ENCODE data around the gene ZER1.
"Not testable (repeated sequence)": the region's sequence is repeated elsewhere in the genome, so short reads cannot be mapped to it uniquely, and the experiment has no call there.

The ZER1 gene

GRCh38 chr9:128771745-128772519 is at the start of gene ZER1:
Gene ZER1, minus strand, starts transcription at chr9:128771927. Its CDS starts 16,362 bp downstream, at chr9:128755565.
- DNase-seq, result peak; percentile 85 to 98 (median 96)
- intact Hi-C loops (cut with DNase I), result loop anchor here (2.0 kb wide), 1 partner anchor 47 kb away; the partner anchor contains the start of gene ENDOG

DNA sequence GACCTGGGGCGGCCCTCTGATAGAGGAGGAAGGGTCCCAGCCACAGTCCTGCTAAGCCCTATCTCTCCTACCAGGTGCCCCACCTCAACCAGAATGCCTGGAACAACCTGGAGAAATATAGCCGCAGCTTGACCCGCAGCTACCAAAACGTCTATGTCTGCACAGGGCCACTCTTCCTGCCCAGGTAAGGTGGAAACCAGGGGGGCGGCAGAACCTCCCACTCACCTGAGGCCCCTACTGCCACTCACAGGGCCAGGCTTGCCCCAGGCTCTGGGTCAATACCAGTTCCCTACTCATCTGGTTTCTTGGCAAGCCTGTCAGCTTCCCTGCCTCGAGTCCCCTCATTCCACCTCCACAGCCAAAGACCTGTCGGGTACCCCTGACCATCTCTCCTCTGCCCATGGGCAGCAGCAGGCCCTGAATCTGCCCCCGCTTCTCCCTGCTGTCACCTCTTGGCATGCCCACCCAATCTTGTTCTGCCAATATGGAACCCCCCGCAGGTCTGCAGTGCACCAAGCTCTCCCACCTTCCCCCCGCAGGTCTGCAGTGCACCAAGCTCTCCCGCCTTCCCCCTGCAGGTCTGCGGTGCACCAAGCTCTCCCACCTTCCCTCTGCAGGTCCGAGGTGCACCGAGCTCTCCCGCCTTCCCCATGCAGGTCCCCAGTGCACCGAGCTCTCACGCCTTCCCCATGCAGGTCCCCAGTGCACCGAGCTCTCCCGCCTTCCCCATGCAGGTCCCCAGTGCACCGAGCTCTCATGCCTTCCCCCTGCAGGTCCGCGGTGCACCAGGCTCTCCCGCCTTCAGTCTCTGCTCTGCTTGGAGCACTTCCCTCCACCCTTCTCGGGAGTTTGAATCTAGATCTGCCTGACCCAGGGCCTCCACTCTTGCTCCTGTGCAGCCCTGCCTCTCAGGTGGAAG is 49.2 kb upstream of the ZER1 start:
- DNase-seq, result no peak
- intact Hi-C loops (cut with DNase I), result no loop called here

DNA sequence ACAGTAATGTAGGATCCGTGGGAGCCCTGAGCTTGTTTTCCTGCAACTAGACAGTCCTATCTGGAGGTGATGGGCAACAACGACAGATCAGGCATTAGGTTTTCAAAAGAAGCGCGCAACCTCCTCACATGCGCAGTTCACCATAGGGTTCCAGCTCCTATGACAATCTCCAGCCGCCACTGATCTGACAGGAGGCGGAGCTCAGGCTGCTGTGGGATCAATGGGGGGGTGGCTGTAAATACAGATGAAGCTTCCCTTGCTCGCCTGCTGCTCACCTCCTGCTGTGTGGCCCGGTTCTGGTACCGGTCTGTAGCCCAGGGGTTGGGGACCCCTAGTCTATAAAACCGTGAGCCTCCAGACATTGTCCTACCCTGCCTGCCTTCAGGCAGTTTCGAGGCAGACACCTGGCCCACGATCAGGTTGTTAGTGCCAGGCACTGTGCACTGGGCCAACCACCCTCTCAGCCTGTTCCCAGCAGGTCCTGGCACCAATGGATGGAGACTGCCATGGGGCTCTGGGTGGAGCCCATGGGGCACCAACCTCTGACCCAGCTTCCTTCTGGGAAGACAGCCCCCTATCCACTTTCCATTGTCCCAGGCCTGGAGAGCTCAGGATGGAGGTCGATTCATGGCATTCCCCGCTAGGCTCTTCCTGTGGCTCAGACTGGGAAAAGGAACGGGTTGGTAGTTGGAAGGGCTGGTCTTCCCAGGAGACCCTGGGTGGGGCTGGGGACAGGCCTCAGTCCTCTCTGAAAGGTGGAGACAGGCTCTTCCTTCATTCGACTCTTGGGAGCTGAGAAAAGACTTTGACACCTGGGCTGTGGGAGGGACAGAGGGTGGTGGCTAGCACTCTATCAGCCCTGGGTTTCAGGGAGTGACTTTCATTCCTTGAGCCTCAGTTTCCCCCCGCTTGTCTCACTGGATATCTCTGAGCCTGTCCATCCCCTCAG is 48.3 kb upstream of the ZER1 start:
- intact Hi-C loops (cut with DNase I), result loop anchor here (2.0 kb wide), 1 partner anchor 47 kb away; no protein-coding TSS in a partner anchor
- peak; percentile 30 to 87 (median 70) for DNase-seq

DNA sequence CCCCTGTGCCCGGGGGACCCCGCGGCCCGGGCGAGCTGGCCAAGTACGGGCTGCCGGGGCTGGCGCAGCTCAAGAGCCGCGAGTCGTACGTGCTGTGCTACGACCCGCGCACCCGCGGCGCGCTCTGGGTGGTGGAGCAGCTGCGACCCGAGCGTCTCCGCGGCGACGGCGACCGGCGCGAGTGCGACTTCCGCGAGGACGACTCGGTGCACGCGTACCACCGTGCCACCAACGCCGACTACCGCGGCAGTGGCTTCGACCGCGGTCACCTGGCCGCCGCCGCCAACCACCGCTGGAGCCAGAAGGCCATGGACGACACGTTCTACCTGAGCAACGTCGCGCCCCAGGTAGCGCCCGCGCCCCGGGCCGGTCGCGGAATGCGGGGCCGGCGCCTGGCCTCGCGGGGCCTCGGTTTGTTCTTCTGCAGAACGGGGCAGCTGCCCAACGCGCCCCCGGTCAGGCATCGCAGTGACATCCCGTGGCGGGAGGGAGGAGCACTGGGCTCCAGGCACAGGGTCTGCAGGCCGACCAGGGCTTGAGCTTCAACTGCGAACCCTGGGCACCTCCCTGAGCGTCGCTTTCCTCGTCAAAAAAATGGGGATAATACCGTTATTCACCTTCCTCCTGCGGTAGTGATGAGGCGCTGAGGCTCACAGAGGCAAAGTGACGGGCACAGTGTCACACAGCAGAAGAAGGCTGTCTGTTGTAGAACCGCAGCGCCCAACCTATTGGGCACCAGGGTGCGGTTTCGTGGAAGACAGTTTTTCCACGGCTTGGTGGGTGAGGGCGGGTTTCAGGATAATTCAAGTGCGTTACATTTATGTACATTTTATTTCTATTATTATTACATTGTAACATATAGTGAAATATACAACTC is 47.4 kb upstream of the ZER1 start:
- DNase-seq, result peak in 41 of 42 donors; percentile 21 to 78 (median 60)
- intact Hi-C loops (cut with DNase I), result loop anchor here (2.0 kb wide), 1 partner anchor 46 kb away; no protein-coding TSS in a partner anchor

DNA sequence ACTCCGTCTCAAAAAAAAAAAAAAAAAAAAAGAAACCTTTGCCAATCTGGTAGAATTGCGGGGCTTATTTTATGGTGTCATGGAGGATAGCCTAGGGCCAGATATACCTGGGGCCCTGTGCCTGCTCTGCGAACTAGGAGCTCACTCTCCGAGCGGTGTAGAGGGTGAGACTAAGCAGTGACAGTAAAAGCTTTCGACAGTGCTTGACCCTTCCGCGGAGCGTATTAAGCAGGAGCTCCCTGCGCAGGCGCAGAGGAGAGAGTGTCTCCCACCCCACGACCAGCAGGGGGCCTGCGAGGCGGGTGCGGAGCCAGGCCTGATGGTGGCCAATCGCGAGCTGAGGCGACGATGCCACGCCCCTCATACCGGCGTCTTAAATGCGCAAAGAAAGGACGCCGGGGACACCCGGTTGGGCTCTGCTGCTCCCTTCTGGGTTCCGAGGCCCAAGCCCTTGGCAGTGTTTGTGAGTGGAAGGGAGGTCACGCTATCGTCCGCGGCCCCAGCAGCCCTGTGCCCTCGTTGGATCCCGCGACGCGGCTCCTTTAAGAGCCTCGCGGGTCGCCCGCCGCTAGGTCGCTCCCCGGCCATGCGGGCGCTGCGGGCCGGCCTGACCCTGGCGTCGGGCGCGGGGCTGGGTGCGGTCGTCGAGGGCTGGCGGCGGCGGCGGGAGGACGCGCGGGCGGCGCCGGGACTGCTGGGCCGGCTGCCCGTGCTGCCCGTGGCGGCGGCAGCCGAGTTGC is 46.5 kb upstream of the ZER1 start, which contains the start of gene ENDOG:
Gene ENDOG, plus strand, starts transcription at position 402 of the 740 bp plus-strand sequence. Its CDS starts 185 bp downstream, at position 587.
- intact Hi-C loops (cut with DNase I), result loop anchor here (2.0 kb wide), 1 partner anchor 45 kb away; no protein-coding TSS in a partner anchor
- peak; percentile 96 to 99 (median 98) for DNase-seq

DNA sequence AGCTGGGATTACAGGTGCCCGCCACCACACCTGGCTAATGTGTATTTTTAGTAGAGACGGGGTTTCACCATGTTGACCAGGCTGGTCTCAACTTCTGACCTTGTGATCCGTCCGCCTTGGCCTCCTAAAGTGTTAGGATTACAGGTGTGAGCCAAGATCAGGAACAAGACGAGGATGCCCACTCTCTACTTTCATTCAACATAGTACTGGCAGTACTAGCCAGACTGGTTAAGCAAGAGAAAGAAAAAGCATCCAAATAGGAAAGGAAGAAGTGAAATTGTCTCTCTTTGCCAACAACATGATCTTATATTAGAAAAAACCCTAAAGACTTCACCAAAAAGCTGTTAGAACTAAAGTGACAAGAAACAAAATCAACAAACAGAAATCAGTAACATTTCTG is 39.1 kb upstream of the ZER1 start:
- DNase-seq, result no peak
- intact Hi-C loops (cut with DNase I), result no loop called here

DNA sequence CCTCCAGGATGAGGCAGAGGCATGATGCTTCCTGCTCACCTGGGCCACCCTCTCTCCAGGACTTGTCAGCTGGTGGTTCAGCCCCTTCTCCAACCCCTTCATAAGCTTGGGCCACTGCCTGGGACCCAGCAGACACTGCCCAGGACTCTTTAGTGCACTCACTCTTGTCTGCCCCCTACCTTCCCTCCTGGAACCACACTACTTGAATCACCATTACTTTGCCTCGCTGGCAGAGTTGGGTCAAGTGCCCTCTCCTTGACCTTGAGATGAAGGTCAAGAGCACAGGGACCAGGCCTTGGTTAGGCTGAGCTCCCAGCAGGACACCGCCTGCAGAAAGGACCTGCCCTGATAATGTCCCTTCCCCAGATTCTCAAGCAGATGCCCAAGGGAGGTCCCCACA is 38.1 kb upstream of the ZER1 start:
- intact Hi-C loops (cut with DNase I), result no loop called here
- DNase-seq, result no peak

- intact Hi-C loops (cut with DNase I), result no loop called here
- no peak for DNase-seq
Observed at GRCh38 chr9:128809036-128809599, 37.4 kb upstream of the ZER1 start.

DNA sequence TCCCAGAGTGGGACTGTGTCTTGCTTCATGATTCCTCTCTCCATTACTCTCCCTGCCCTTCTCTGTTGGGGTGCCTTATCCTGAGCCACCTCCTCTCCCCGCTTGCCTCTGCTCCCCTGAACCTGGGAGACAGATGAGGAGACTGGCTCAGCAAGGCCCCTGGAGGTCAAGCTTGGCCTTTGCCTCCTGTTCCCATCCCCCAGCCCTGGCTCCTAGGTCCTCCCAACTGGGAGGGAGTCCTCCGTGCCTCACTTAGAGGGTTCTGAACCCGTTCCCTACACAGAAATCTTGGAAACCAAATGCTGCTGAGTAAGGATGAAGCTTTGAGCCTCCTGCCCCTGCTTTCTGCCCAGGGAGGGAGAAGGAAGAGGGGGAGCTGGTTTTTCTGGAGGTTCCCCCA is 36.8 kb upstream of the ZER1 start:
- DNase-seq, result no peak
- intact Hi-C loops (cut with DNase I), result no loop called here

GRCh38 chr9:128807827-128808226 is 36.1 kb upstream of the ZER1 start:
- intact Hi-C loops (cut with DNase I), result no loop called here
- no peak for DNase-seq

DNA sequence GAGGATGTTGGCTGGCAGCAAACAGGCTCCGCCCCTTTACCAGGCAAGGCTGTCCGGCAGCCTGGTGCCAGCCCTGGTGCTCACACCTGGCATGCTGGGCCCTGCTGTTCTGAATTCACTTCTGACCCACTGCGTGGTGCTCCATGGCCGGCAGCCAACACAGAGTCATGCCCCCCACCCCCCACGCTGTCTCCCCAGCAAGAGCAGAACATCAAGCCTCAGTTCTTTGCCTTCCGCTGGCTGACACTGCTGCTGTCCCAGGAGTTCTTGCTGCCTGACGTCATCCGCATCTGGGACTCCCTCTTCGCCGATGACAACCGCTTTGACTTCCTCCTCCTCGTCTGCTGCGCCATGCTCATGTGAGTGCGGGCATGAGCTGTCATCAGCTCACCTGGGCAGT is 33.9 kb upstream of the ZER1 start:
- intact Hi-C loops (cut with DNase I), result no loop called here
- DNase-seq, result peak in 41 of 42 donors; percentile 27 to 85 (median 66)

DNA sequence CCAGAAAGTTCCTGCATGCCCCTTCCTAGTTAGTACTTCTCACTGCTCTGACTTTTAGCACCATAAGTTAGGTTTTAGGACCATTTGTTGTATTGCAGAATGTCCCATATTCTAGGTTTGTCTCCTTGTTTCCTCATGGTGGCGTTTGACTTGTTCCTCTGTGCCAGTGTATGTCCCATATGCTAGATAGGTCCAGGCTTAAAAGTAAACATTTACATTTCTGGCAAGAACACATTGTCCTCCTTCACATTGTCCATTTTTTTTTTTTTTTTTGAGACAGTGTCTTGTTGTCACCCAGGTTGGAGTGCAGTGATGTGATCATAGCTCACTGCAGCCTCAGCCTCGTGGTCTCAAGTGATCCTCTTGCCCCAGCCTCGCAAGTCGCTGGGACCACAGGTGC is 30.8 kb upstream of the ZER1 start:
- intact Hi-C loops (cut with DNase I), result no loop called here
- DNase-seq, result no peak

DNA sequence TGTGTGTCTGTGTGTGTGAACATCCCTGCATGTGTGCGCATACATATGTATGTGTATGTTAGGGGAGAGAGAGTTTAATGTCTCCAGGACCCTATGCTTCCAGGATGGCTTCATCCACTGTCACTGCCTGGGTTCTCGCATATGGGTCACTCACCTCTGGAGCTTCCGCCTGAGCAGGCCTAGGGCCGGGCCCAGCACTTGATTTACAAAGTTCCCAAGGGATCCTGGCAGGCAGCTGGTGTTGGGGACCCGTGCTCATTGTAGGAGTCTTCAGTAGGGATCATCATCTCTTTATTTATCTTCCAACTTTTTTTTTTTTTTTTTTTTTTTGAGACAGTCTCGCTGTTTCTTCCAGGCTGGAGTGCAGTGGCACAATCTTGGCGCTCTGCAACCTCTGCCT is 28.3 kb upstream of the ZER1 start:
- DNase-seq, result no peak
- intact Hi-C loops (cut with DNase I), result no loop called here

- intact Hi-C loops (cut with DNase I), result no loop called here
- no peak for DNase-seq
Observed at GRCh38 chr9:128798896-128799295, 27.2 kb upstream of the ZER1 start.

DNA sequence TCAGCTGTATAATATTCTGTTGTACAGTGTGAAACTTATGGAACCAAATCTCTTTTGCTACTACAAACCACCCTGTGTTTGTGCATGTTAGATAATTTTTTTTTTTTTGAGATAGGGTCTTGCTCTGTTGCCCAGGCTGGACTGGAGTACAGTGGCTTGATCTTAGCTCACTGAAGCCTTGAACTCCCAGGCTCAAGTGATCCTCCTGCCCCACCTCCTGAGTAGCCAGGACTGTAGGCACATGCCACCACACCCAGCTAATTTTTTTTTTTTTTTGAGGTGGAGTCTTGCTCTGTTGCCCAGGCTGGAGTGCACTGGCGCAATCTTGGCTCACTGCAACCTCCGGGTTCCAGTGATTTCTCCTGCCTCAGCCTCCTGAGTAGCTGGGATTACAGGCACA is 23.2 kb upstream of the ZER1 start:
- intact Hi-C loops (cut with DNase I); DNase-seq: not testable (repeated sequence)

DNA sequence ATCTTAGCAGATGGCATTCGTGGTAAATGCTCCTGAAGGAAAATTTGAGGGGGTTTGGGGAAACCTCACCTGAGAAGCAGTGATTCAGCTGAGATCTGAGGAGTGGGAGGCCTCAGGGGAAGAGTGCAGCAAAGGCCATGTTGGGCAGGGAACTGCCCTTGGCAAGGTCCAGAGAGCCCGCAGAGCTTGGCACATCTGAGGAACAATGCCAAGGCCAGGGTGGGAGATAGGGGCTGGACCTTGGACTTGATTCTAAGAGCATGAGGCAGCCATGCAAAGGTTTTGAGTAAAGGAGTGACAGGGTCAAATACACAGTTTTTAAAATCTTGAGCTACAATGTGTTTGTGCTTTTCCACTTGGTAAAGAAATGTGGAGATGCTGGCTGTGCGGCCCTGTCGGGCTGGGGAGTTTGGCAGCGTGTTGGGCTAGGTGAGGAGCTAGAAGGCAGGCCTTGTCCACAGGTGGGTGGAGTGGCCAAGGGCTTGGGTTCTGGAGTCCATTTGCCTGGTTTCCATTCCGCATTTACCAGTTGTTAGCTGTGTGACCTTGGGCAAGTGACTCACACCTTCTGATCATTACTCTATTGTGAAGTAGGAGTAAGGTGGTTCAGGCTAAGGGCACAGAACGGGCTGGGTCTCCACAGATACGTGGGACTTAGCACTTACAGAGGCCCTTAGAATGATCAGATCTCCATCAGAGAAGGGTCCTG is 21.4 kb upstream of the ZER1 start:
- intact Hi-C loops (cut with DNase I), result no loop called here
- DNase-seq, result no peak

Data from head of caudate nucleus (tissue), 42 donors.